Measurements from ENCODE around the gene C1QTNF3. TPM values are rescaled to one million over a fixed set of nuclear protein-coding genes. Genes with fewer than 3 reads are reported as not detected.
A peak's percentile ranks its signal among the peaks of the same experiment; 100 is the strongest.

C1QTNF3 gene
- total RNA-seq, 2 donors from 2014 or later, result 2.4 to 2.5 TPM

DNA sequence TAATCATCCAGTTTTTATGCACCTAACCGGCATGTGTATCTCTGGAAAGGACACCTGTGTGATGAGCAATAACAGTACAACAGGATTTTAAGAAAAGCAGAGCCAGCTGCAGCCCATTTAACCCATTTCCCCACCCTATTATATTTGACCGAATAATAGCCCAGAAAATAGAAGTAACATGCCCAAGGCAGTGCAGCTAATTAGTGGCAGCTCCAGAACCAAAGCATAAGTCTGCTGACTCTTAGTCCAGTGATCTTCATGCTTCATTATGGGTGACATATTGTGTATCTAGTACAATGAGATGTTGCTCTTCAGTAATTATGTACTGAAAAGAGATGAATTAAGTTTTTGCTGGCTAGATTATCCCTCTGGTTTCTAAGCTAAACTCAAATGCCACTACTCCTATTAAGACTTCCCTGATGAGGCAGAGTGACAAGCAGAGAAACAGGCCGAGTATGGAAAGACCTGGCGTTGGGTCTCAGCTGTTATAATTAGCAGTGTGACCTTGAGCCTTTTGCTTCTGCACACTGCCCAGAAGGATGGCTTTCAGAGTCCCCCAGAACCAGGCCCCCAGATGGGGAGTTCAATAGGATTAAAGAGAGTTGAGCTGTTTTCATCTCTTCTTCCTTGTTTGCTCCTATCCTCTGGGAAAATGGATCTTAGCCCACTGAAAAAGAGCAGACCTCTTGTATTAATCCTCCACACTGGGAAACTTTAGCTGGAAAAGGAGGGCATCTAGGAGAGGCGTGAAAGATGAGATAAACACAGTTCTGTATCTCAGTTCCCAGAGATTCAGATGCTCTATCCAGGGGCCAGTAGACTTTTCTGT is 10.8 kb upstream of the C1QTNF3 start:
- intact Hi-C loops (cut with DNase I), result no loop called here
- ATAC-seq (peak; percentile 76 to 80), DNase-seq (no peak)

GRCh38 chr5:34053133-34053532 is 10.1 kb upstream of the C1QTNF3 start:
- ATAC-seq, result peak in 1 of 2 donors; percentile 71

GRCh38 chr5:34051374-34051980 is 8.5 kb upstream of the C1QTNF3 start:
- intact Hi-C loops (cut with DNase I), result no loop called here
- no peak for DNase-seq
- no peak for ATAC-seq

More at GRCh38 chr5:34053133-34053532, 10.1 kb upstream of the C1QTNF3 start:
- DNase-seq, result no peak
- intact Hi-C loops (cut with DNase I), result no loop called here

GRCh38 chr5:34047774-34048572 is 5.0 kb upstream of the C1QTNF3 start:
- DNase-seq (no peak), ATAC-seq (no peak)
- intact Hi-C loops (cut with DNase I), result no loop called here

GRCh38 chr5:34047143-34047542 is 4.1 kb upstream of the C1QTNF3 start:
- intact Hi-C loops (cut with DNase I), result no loop called here
- no peak for DNase-seq
- peak in 1 of 2 donors; percentile 26 for ATAC-seq

DNA sequence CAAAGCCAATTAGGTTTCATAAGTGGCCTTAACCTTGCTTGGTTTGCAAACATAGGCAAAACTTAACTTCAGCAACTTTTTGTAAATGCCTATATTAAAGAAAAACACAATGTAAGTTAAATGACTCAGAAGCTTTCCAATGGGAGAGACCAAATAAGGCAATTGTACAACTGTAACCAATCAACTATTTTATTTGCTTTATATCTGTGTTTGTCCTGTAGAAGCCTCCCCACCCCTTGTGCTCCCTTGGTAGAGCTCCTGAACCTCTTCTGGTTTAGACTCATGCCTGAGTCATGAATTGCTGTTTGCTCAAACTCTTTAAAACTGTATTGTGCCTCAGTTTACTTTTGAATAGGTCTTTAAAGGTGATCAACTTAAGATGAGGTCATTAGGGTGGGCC is 3.0 kb upstream of the C1QTNF3 start:
- DNase-seq, result no peak
- no peak for ATAC-seq
- intact Hi-C loops (cut with DNase I), result no loop called here

GRCh38 chr5:34045023-34045422 is 2.0 kb upstream of the C1QTNF3 start:
- intact Hi-C loops (cut with DNase I), result no loop called here
- DNase-seq, result no peak
- no peak for ATAC-seq

GRCh38 chr5:34042321-34042720 is 692 bp downstream of the C1QTNF3 start:
- ATAC-seq, result peak; percentile 43 to 80
- intact Hi-C loops (cut with DNase I), result no loop called here
- peak; percentile 49 for DNase-seq

GRCh38 chr5:34041247-34041972 is 1.6 kb downstream of the C1QTNF3 start:
- ATAC-seq, result no peak
- intact Hi-C loops (cut with DNase I), result no loop called here

DNA sequence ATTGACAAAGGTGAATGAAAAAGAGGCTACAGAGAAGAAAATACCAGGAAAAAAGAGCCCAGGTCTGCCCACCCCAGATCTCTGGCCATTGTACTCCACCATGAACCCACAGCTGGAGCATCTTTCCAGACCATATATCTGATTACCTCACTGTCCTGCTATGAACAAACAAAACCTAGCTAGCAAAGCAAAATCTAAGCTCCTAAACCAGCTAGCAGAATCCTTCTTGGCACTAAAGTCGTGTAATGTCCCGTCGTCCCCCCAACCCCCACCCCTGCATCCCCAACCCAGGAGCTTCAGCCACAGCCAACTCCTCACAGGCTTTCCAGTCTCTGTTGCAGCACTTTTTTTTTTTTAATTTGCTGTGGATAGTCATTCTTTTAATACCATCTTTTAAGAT is 2.5 kb downstream of the C1QTNF3 start:
- intact Hi-C loops (cut with DNase I), result no loop called here
- no peak for DNase-seq
- no peak for ATAC-seq

More at GRCh38 chr5:34041247-34041972, 1.6 kb downstream of the C1QTNF3 start:
- no peak for DNase-seq

- DNase-seq (no peak), ATAC-seq (no peak)
- intact Hi-C loops (cut with DNase I), result no loop called here
Observed at GRCh38 chr5:34039398-34040157, 3.4 kb downstream of the C1QTNF3 start.

GRCh38 chr5:34038838-34039237 is 4.2 kb downstream of the C1QTNF3 start:
- DNase-seq (no peak), ATAC-seq (no peak)
- intact Hi-C loops (cut with DNase I), result no loop called here

DNA sequence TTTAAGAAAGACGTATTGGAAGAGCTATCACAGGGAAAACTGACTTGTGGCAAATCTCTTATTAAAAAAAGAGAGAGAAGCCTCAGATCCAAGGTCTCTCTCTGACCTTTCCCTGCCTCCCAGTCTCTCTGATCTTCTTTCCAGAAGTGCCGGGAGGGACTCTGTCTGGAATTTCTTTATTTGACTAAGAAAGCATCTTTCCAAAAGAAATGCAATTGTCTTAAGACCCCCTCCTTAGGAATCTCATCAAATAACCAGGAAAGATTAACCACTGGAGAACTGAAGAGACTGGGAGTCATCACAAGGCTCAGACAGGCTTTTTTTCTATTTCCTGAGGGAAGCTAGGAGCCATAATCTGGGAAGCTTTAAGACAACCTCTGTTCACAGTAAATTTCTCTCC is 4.6 kb downstream of the C1QTNF3 start:
- intact Hi-C loops (cut with DNase I), result no loop called here
- DNase-seq, result no peak
- no peak for ATAC-seq

GRCh38 chr5:34037726-34038125 is 5.3 kb downstream of the C1QTNF3 start:
- ATAC-seq (no peak), DNase-seq (no peak)
- intact Hi-C loops (cut with DNase I), result no loop called here

GRCh38 chr5:34035756-34036155 is 7.3 kb downstream of the C1QTNF3 start:
- intact Hi-C loops (cut with DNase I), result no loop called here
- DNase-seq (no peak), ATAC-seq (no peak)

DNA sequence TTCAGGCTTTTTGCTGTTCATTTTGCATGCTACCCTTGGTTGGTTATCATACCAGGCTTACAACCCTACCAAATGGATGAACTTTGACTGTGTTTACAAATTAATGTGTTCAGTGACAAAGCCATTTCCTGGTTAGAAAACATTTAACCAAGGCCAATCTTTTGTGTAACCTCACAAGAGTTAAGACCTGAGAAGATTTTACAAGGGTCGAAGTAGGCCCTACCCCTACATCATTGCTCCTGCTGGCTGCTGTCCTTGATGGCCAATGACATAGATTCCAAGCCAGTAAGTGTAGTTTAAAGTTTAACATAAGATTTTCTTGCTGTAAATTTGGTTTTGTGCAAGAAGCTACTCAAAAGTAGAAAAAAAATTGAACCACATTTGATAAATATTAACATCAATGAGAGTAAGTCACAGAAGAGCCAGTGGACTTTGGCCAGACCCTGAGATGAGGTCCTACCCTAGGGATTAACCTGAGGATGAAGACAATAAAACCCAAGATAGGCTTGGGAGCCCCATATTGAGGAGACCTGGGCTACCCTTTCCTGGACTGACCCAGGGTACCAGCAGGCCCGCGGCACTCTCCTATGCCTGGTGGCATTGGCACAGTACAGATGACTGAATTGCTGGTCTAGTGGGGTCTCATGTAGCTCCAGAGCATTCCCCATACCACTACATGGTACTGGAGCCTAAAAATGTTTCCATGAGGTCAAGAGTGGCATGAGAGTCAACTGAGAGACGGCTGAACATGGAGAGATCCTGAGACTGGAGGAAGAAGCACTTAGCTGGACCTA is 8.3 kb downstream of the C1QTNF3 start:
- no peak for ATAC-seq
- DNase-seq, result no peak
- intact Hi-C loops (cut with DNase I), result no loop called here

DNA sequence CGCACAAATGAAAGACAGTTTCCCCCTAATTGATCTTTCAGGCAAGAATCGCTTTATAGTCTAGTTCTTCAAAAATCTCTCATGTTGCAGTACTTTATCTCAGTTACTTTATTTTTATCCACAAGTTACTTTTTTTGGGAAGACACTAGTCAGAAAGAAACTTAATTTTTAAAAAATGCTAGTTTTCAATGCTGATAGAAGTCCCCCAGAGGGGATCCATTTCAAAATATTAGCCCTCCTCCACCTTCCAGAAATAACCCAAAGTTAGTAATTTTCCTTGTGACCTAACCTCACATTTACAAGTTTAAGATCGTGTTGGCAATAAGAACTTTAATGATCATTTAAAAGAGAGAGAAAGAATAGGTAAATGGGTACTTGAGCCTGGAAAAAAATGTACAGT is 11.0 kb downstream of the C1QTNF3 start:
- intact Hi-C loops (cut with DNase I), result no loop called here
- no peak for DNase-seq
- ATAC-seq, result no peak

GRCh38 chr5:34031117-34031516 is 11.9 kb downstream of the C1QTNF3 start:
- intact Hi-C loops (cut with DNase I), result no loop called here
- ATAC-seq (no peak), DNase-seq (no peak)

All from left cardiac atrium (tissue), 4 donors.